Measurements from ENCODE around the gene ELAPOR1. TPM values are rescaled to one million over a fixed set of nuclear protein-coding genes. Genes with fewer than 3 reads are reported as not detected.

The ELAPOR1 gene
- total and polyA plus RNA-seq, 12 donors, result 0.06 to 0.54 (median 0.30) TPM; not detected in 2

DNA sequence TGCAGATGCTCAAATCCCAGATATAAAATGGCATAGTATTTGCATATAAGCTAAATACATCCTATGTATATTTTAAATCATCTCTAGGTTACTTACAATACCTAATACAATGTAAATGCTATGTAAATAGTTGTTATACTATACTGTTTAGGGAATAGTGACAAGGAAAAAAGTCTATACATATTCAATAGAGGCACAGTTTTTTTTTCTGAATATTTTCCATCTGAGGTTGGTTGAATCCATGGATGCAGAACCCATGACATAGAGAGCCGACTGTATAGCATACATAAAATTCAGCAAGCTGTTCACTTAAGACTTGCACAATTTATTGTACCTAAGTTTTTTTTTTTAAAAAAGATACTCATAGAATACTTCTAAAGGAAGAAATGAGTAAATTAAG, 44.6 kb upstream of the ELAPOR1 start:
- no peak for ATAC-seq
- H3K27ac ChIP-seq, result no peak overlapping the region
- no peak for DNase-seq
- H3K27me3 ChIP-seq, result no peaks in the 10 kb centered on the region
- TF ChIP-seq, protein P1, sequence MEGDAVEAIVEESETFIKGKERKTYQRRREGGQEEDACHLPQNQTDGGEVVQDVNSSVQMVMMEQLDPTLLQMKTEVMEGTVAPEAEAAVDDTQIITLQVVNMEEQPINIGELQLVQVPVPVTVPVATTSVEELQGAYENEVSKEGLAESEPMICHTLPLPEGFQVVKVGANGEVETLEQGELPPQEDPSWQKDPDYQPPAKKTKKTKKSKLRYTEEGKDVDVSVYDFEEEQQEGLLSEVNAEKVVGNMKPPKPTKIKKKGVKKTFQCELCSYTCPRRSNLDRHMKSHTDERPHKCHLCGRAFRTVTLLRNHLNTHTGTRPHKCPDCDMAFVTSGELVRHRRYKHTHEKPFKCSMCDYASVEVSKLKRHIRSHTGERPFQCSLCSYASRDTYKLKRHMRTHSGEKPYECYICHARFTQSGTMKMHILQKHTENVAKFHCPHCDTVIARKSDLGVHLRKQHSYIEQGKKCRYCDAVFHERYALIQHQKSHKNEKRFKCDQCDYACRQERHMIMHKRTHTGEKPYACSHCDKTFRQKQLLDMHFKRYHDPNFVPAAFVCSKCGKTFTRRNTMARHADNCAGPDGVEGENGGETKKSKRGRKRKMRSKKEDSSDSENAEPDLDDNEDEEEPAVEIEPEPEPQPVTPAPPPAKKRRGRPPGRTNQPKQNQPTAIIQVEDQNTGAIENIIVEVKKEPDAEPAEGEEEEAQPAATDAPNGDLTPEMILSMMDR (IDR thresholded peaks at IDR 0.05), result no peak
- intact Hi-C loops (cut with DNase I), result no loop called here
- no peak overlapping the region for H3K4me3 ChIP-seq
- WGBS, 2 donors, result 84 to 93% methylated on average over 1 of the region's 1 CpG
- H3K36me3 ChIP-seq, result peaks cover 0 to 95% (median 37%) of the 10 kb centered on the region in 9 donors
- H3K9me3 ChIP-seq, result no peaks in the 10 kb centered on the region
- peaks cover 0 to 18% (median 5%) of the 10 kb centered on the region in 9 donors for H3K4me1 ChIP-seq

DNA sequence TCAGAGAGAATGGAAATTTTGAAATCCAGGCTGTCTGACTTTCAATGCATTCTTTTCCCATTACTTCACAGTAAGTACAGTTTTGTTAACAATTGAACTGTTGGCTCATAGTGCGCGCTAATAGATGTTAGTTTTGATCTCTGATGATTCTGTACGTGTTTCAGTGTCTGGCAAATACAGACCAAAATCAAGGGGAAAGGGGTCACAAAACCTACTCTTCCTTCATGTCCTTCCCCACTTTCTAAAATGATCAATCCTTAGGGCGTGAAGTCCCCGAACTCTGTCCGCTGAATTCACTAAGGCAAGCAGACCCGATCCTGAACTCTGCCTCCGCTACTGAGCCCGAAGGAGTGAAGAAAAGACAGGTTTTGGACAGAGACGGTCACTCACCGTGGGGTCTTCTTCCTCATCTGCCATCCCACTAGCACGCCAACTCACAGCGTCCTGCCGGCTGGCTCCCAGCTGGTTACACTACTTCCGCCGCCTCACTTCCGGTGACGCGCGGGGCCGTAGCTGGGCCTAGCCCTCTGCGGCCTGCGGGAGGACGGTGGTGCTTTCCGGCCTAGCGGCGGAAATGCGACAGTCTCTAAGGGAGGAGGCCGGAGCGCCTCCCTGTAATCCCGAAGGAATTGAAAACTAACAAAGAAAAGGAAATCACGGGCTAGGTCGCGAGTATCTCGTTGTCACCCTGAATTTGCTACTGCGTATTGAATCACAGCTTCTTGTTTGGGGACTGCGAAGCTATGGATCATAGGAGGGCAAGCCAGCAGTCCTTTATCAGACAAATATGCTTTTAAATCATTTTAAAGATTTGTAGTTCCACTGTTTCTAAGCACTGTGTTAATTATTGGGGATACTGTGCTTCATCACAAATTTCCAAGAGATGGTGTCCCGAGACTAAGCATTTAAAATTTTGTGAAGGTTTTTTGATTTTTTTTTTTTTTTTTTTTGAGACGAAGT, 38.1 kb upstream of the ELAPOR1 start, which contains the start of gene TAF13:
TSS of gene TAF13 (minus strand) at position 473 of the 960 bp plus-strand sequence. CDS start at position 417, 56 bp downstream.
- TF ChIP-seq, protein P1 (IDR thresholded peaks at IDR 0.05), result peak in 6 of 9 donors; percentile 12 to 46 (median 32)
- Histone ChIP-seq H3K4me1 (peaks cover 7 to 31% (median 24%) of the 10 kb centered on the region in 9 donors), H3K4me3 (peak within 1 kb of the TSS; percentile 55 to 90 (median 76)), H3K36me3 (peaks cover 0 to 30% (median 0%) of the 10 kb centered on the region in 9 donors), H3K27ac (peak within 1 kb of the TSS; percentile 58 to 98 (median 94)), H3K9me3 (no peaks in the 10 kb centered on the region), H3K27me3 (no peaks in the 10 kb centered on the region)
- peak; percentile 97 to 100 (median 99) for ATAC-seq
- intact Hi-C loops (cut with DNase I), result loop anchor here in 2 of 10 donors (1.0 to 5.0 kb wide), 3 partner anchors 15 to 34 kb away; partner anchors contain the start of genes TMEM167B (in 1 of the 2) and WDR47 (in 1 of the 2)
- DNase-seq, result peak; percentile 95
- WGBS, 2 donors, result 5% methylated on average over 39 of the region's 39 CpGs

DNA sequence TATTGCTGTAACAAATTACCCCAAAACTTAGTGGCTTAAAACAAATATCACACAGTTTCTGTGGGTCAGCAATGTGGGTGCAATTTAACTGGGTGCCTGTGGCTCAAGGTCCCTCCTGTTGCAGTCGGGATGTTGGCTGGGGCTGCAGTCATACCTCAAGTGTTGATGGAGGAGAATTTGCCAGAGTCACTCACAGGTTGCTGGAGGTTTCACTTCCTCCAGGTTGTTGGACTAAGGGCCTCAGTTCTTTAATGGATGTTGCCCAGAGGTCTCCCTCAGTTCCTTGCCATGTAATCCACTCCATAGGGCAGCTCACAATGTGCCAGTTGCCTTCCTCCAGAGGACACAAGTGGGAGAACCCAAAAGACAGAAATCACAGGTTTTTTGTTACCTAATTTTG, 35.6 kb upstream of the ELAPOR1 start:
- Histone ChIP-seq H3K27ac (peak overlapping the region in 2 of 10 donors; percentile 83 to 88), H3K27me3 (no peaks in the 10 kb centered on the region), H3K36me3 (peaks cover 0 to 8% (median 0%) of the 10 kb centered on the region in 9 donors), H3K4me3 (no peak overlapping the region), H3K9me3 (no peaks in the 10 kb centered on the region), H3K4me1 (peaks cover 7 to 33% (median 24%) of the 10 kb centered on the region in 9 donors)
- TF ChIP-seq, protein P1 (IDR thresholded peaks at IDR 0.05), result no peak
- no peak for DNase-seq
- WGBS, 2 donors, result 86 to 92% methylated on average over 1 of the region's 1 CpG
- intact Hi-C loops (cut with DNase I), result loop anchor here in 1 of 10 donors (5.0 kb wide), 1 partner anchor 36 kb away; the partner anchor contains the start of gene WDR47
- no peak for ATAC-seq

DNA sequence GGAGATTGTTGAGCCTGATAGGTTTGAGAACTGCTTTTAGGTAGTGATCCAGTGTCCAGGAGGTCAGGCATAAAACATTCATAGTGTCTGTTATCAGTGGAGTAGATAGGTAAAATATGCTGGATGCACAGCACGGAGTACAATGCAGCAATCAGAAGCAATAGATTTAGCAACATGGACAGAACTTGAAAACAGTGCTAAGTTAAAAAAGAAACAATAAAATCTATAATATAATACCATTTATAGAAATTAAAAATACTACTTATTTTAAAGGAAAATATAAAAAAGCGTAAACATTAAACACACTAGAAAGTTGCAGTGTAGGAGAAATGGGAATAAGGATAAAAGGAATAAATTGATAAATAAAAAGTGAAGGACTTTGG, 34.7 kb upstream of the ELAPOR1 start:
- WGBS, 2 donors, result 91 to 93% methylated on average over 2 of the region's 2 CpGs
- Histone ChIP-seq H3K4me3 (peak overlapping the region in 4 of 10 donors; percentile 1 to 23 (median 4)), H3K27ac (peak overlapping the region; percentile 58 to 91 (median 85)), H3K4me1 (peaks cover 7 to 33% (median 24%) of the 10 kb centered on the region in 9 donors), H3K36me3 (no peaks in the 10 kb centered on the region), H3K9me3 (no peaks in the 10 kb centered on the region), H3K27me3 (no peaks in the 10 kb centered on the region)
- ATAC-seq, result no peak
- TF ChIP-seq, protein P1 (IDR thresholded peaks at IDR 0.05), result no peak
- intact Hi-C loops (cut with DNase I), result loop anchor here in 1 of 10 donors (5.0 kb wide), 1 partner anchor 37 kb away; the partner anchor contains the start of gene WDR47
- DNase-seq, result no peak

All from heart right ventricle (tissue), 16 donors.